Adrenal gland (tissue), 5 donors: ENCODE measurements around the gene NAP1L1.

ENCODE experiments used
- CTCF ChIP-seq, 6 experiments: fragments of 450-650 bp in 4 of 6; fragments of 200-600 bp in 2 of 6; sonication (generic) in 1 of 6; IDR thresholded peaks; 1 replicate in 5 of 6; 2 replicates in 1 of 6; pipeline versions ENCODE4 v1.5.1 to v1.8.0; 2016 to 2021; ENCODE audit warnings: antibody characterized with exemption in 6 of 6, mild to moderate bottlenecking in 2 of 6, moderate library complexity in 1 of 6
- POLR2A ChIP-seq, 2 donors: fragments of 450-650 bp; IDR thresholded peaks; one replicate each; pipeline ENCODE4 v1.6.1; 2017; ENCODE audit warnings: antibody characterized with exemption in 2 of 2, mild to moderate bottlenecking in 2 of 2, moderate library complexity in 1 of 2
- donor health status: DM: no; HTN: no; CAD: no.

DNA sequence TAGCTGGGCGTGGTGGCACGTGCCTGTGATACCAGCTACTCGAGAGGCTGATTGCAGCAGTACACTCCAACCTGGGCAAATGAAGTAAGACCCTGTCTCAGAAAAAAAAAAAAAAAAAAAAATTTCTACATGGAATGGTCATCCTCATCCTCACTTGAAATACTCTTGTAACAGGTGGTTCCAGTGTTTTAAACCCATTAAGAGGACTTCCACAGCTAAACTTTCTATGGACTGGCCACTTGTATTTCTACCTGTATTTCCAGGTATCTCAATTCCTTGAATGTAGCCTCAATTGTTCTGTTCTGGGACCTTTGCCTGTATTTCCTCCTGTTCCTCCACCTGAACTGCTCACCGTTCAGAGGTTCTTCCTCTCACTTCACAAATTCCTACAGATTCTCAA is 41.1 kb downstream of the NAP1L1 start:
- TF ChIP-seq CTCF (IDR thresholded peaks at IDR 0.05) (no peak), POLR2A (IDR thresholded peaks at IDR 0.05) (no peak)
